ENCODE results near the gene OR51F2.

GRCh38 chr11:4839851-4840549 lies 18.9 kb downstream of the OR51F2 start:
- TF ChIP-seq, protein P1, sequence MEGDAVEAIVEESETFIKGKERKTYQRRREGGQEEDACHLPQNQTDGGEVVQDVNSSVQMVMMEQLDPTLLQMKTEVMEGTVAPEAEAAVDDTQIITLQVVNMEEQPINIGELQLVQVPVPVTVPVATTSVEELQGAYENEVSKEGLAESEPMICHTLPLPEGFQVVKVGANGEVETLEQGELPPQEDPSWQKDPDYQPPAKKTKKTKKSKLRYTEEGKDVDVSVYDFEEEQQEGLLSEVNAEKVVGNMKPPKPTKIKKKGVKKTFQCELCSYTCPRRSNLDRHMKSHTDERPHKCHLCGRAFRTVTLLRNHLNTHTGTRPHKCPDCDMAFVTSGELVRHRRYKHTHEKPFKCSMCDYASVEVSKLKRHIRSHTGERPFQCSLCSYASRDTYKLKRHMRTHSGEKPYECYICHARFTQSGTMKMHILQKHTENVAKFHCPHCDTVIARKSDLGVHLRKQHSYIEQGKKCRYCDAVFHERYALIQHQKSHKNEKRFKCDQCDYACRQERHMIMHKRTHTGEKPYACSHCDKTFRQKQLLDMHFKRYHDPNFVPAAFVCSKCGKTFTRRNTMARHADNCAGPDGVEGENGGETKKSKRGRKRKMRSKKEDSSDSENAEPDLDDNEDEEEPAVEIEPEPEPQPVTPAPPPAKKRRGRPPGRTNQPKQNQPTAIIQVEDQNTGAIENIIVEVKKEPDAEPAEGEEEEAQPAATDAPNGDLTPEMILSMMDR (IDR thresholded peaks at IDR 0.05 in 4 of 5, conservative IDR thresholded peaks at IDR 0.05 in 1 of 5), result no peak
- no peak for TF ChIP-seq POLR2A (IDR thresholded peaks at IDR 0.05)
